ENCODE data around the gene PAK5. TPM values are rescaled to one million over a fixed set of nuclear protein-coding genes. Genes with fewer than 3 reads are reported as not detected.

The PAK5 gene
- total and polyA plus RNA-seq, 4 donors: 0.02 to 0.17 (median 0.04) TPM; not detected in 1

DNA sequence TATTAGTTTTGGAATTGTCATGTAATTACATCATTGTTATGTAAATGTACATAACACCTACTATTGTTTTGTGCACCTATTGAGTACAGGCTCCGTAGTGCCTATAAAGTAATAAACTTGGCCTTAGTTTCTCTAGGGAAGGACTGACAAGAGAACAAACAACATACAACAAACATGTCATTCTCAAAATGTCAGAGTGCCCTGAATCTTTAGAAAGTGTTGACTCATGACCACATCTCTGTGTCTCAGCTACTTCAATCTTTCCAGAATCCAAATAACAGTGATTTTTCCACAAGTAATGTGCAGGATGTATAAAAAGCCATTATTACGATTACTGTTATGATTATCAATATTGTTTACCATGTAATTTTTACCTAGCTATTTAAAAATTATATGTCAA lies 307.3 kb downstream of the PAK5 start:
- no peaks in the 10 kb centered on the region for H3K4me1 ChIP-seq (ENCODE audit: control insufficient read depth in 4 of 4, insufficient read depth in 4 of 4, low read length in 3 of 4)
- DNase-seq (ENCODE audit: low spot score): no peak
- TF ChIP-seq NR2F2 (IDR thresholded peaks at IDR 0.05) (no peak), YY1 (IDR thresholded peaks at IDR 0.05) (no peak), TAF1 (conservative IDR thresholded peaks at IDR 0.05) (no peak), ZBTB33 (IDR thresholded peaks at IDR 0.05) (no peak), EGR1 (IDR thresholded peaks at IDR 0.05; ENCODE audit: low read depth in 2 of 2) (no peak), MAX (IDR thresholded peaks at IDR 0.05) (no peak)
- H3K27ac ChIP-seq (ENCODE audit: low read depth in 1 of 2, low read length in 2 of 2): no peak overlapping the region
- no peaks in the 10 kb centered on the region for H3K9me3 ChIP-seq (ENCODE audit: control insufficient read depth in 4 of 4, low read length in 3 of 4)
- H3K9ac ChIP-seq (ENCODE audit: low read depth in 1 of 2, low read length in 2 of 2): no peak overlapping the region
- H3K4me3 ChIP-seq (ENCODE audit: low read depth in 1 of 3, low read length in 3 of 3): no peak overlapping the region
- H3K36me3 ChIP-seq (ENCODE audit: control insufficient read depth in 4 of 4, insufficient read depth in 3 of 4, low read depth in 1 of 4, low read length in 3 of 4): no peaks in the 10 kb centered on the region
- peaks cover 0 to 8% (median 0%) of the 10 kb centered on the region in 4 donors for H3K27me3 ChIP-seq (ENCODE audit: control insufficient read depth in 4 of 4, insufficient read depth in 4 of 4, low read length in 3 of 4)
- WGBS: 70% methylated on average over 2 of the region's 2 CpGs

- H3K9ac ChIP-seq (ENCODE audit: low read depth in 1 of 2, low read length in 2 of 2): no peak overlapping the region
- TF ChIP-seq YY1 (IDR thresholded peaks at IDR 0.05) (no peak), SP1 (IDR thresholded peaks at IDR 0.05) (no peak), FOXA2 (IDR thresholded peaks at IDR 0.05) (no peak), EGR1 (IDR thresholded peaks at IDR 0.05; ENCODE audit: low read depth in 2 of 2) (no peak), GABPA (IDR thresholded peaks at IDR 0.05 in 1 of 2, conservative IDR thresholded peaks at IDR 0.05 in 1 of 2) (no peak), FOXA1 (IDR thresholded peaks at IDR 0.05) (no peak), RAD21 (IDR thresholded peaks at IDR 0.05) (no peak), MAX (IDR thresholded peaks at IDR 0.05) (no peak), HNF4A (conservative IDR thresholded peaks at IDR 0.05) (no peak), RXRA (IDR thresholded peaks at IDR 0.05) (no peak), HNF4G (IDR thresholded peaks at IDR 0.05) (no peak)
- 60% methylated on average over 3 of the region's 3 CpGs for WGBS
- no peak overlapping the region for H3K27ac ChIP-seq (ENCODE audit: low read depth in 1 of 2, low read length in 2 of 2)
- no peaks in the 10 kb centered on the region for H3K9me3 ChIP-seq (ENCODE audit: control insufficient read depth in 4 of 4, low read length in 3 of 4)
- H3K4me3 ChIP-seq (ENCODE audit: low read depth in 1 of 3, low read length in 3 of 3): no peak overlapping the region
- H3K36me3 ChIP-seq (ENCODE audit: control insufficient read depth in 4 of 4, insufficient read depth in 3 of 4, low read depth in 1 of 4, low read length in 3 of 4): no peaks in the 10 kb centered on the region
- H3K4me1 ChIP-seq (ENCODE audit: control insufficient read depth in 4 of 4, insufficient read depth in 4 of 4, low read length in 3 of 4): no peaks in the 10 kb centered on the region
- no peak for DNase-seq (ENCODE audit: low spot score)
- H3K27me3 ChIP-seq (ENCODE audit: control insufficient read depth in 4 of 4, insufficient read depth in 4 of 4, low read length in 3 of 4): peaks cover 0 to 5% (median 2%) of the 10 kb centered on the region in 4 donors
Observed at GRCh38 chr20:9523636-9524035, 315.2 kb downstream of the PAK5 start.

- H3K27ac ChIP-seq (ENCODE audit: low read depth in 1 of 2, low read length in 2 of 2): no peak overlapping the region
- H3K9ac ChIP-seq (ENCODE audit: low read depth in 1 of 2, low read length in 2 of 2): no peak overlapping the region
- H3K4me3 ChIP-seq (ENCODE audit: low read depth in 1 of 3, low read length in 3 of 3): no peak overlapping the region
- H3K4me1 ChIP-seq (ENCODE audit: control insufficient read depth in 4 of 4, insufficient read depth in 4 of 4, low read length in 3 of 4): peaks cover 0 to 11% (median 0%) of the 10 kb centered on the region in 4 donors
- 58% methylated on average over 4 of the region's 4 CpGs for WGBS
- TF ChIP-seq SP1 (IDR thresholded peaks at IDR 0.05) (no peak), HNF4G (IDR thresholded peaks at IDR 0.05) (no peak), MAX (IDR thresholded peaks at IDR 0.05) (no peak), EGR1 (IDR thresholded peaks at IDR 0.05; ENCODE audit: low read depth in 2 of 2) (no peak)
- H3K36me3 ChIP-seq (ENCODE audit: control insufficient read depth in 4 of 4, insufficient read depth in 3 of 4, low read depth in 1 of 4, low read length in 3 of 4): no peaks in the 10 kb centered on the region
- peaks cover 2 to 7% (median 5%) of the 10 kb centered on the region in 4 donors for H3K27me3 ChIP-seq (ENCODE audit: control insufficient read depth in 4 of 4, insufficient read depth in 4 of 4, low read length in 3 of 4)
- no peaks in the 10 kb centered on the region for H3K9me3 ChIP-seq (ENCODE audit: control insufficient read depth in 4 of 4, low read length in 3 of 4)
- no peak for DNase-seq (ENCODE audit: low spot score)
Observed at GRCh38 chr20:9520086-9520485, 318.8 kb downstream of the PAK5 start.
